K562 (cell line): ENCODE measurements around the gene CCK. TPM values are rescaled to one million over a fixed set of nuclear protein-coding genes. Genes with fewer than 3 reads are reported as not detected.

Experiments
- ATF1 ChIP-seq, 2 experiments: fragments of 450-650 bp in 1 of 2; IDR thresholded peaks; 2 replicates each; pipeline ENCODE4 v1.6.1; 2016; ENCODE audit warnings: missing compliant biosample characterization in 1 of 2, missing genetic modification characterization in 1 of 2
- BACH1 ChIP-seq: fragments of 200-800 bp; sonication (Bioruptor generic); IDR thresholded peaks from 2 replicates; pipeline ENCODE4 v1.6.1; 2016; ENCODE audit warnings: missing genetic modification characterization, missing compliant biosample characterization
- CHD1 ChIP-seq: fragments of 200-600 bp; sonication (generic); IDR thresholded peaks from one replicate; pipeline ENCODE4 v1.6.1; 2012; ENCODE audit warnings: mild to moderate bottlenecking, moderate library complexity, low read length, inconsistent platforms
- FOXP1 ChIP-seq: sonication (generic); formaldehyde crosslinking; IDR thresholded peaks from 2 replicates; pipeline ENCODE4 v1.8.0; 2022; ENCODE audit warnings: mild to moderate bottlenecking, missing genetic modification reagents
- HMG20B ChIP-seq: fragments of 250-450 bp; sonication (Bioruptor Pico); IDR thresholded peaks from 2 replicates; pipeline ENCODE4 v1.5.0; 2021; ENCODE audit warnings: mild to moderate bottlenecking
- KAT8 ChIP-seq: fragments of 450-650 bp; IDR thresholded peaks from 2 replicates; pipeline ENCODE4 v1.6.1; 2016; ENCODE audit warnings: low read depth, mild to moderate bottlenecking
- XRCC5 ChIP-seq: fragments of 200-400 bp; formaldehyde crosslinking; IDR thresholded peaks from 2 replicates; pipeline ENCODE4 v1.6.1; 2017; ENCODE audit warnings: low read depth, mild to moderate bottlenecking, low read length
- YBX1 ChIP-seq: fragments of 450-650 bp; IDR thresholded peaks from 2 replicates; pipeline ENCODE4 v1.7.1; 2016; ENCODE audit warnings: mild to moderate bottlenecking
- ZC3H8 ChIP-seq: fragments of 450-650 bp; IDR thresholded peaks from 2 replicates; pipeline ENCODE4 v1.6.1; 2017
- ZNF3 ChIP-seq: fragments of 250-450 bp; sonication (Bioruptor Pico); IDR thresholded peaks from 2 replicates; pipeline ENCODE4 v1.5.0; 2021; ENCODE audit warnings: mild to moderate bottlenecking, moderate library complexity
- ZSCAN32 ChIP-seq: fragments of 450-650 bp; formaldehyde crosslinking; IDR thresholded peaks from 2 replicates; pipeline ENCODE4 v1.4.0; 2020; ENCODE audit warnings: mild to moderate bottlenecking, moderate library complexity
- polyA plus RNA-seq, 8 experiments: library from polyadenylated mRNA; depleted of rRNA in 4 of 8; stranded (reverse) in 5 of 8; unstranded in 3 of 8; fragments of >200 nt; fragmentation: Nextera tagmentation in 2 of 8; fragmentation: Illumina TruSeq in 1 of 8; extraction: Ambion mirVana in 2 of 8; extraction: Trizol in 1 of 8; gene quantifications; 2 replicates each; pipeline versions ENCODE4 v1.2.1 to v1.2.3, GENCODE V29; 2011 to 2014; ENCODE audit warnings: inconsistent platforms in 1 of 8, missing spikeins in 1 of 8
- total RNA-seq, 7 experiments: library from RNA; depleted of rRNA in 6 of 7; stranded (reverse); fragments of >200 nt in 6 of 7; fragmentation: Illumina TruSeq in 2 of 7; extraction: Trizol in 2 of 7; gene quantifications; 2 replicates each; pipeline versions ENCODE4 v1.2.1 to v1.2.3, GENCODE V29; 2011 to 2021; ENCODE audit warnings: low replicate concordance in 1 of 7
- TF ChIP-seq, protein P1 (sequence below): fragments of 200-600 bp; sonication (generic); IDR thresholded peaks from one replicate; pipeline ENCODE4 v1.6.1; 2012; ENCODE audit warnings: mild to moderate bottlenecking, low read depth, low read length, inconsistent platforms
- TF ChIP-seq, protein P2 (sequence below): sonication (generic); formaldehyde crosslinking; IDR thresholded peaks from 2 replicates; pipeline ENCODE4 v1.8.1; 2023; ENCODE audit warnings: mild to moderate bottlenecking, missing genetic modification reagents, moderate library complexity

The CCK gene
- total and polyA plus RNA-seq, 9 of the 15 experiments (the other 6 are each of a cell fraction or from before 2014, with no cell fraction given), result not detected

DNA sequence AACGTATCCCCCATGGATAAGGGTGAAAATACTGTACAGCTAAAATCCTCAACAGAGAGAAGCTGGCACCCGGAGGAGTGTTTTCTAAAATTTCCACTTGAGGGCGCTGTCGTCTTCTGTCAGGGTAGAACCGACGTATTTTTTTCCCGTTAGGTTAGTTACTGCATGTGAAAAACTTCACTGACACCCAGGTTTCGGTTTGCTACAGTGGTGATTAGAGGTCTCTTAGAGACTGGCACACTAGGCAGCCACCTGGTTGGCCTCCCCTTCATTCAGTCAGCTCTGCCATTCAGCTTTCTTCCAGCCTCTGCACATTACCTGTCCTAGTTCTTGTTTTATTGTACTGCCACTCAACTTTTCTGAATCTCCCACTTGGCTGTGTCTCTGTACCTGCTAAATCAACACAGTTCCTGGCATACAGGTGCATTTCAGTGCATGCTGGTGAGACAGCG is 18.4 kb downstream of the CCK start (continued):
- TF ChIP-seq, protein P1, sequence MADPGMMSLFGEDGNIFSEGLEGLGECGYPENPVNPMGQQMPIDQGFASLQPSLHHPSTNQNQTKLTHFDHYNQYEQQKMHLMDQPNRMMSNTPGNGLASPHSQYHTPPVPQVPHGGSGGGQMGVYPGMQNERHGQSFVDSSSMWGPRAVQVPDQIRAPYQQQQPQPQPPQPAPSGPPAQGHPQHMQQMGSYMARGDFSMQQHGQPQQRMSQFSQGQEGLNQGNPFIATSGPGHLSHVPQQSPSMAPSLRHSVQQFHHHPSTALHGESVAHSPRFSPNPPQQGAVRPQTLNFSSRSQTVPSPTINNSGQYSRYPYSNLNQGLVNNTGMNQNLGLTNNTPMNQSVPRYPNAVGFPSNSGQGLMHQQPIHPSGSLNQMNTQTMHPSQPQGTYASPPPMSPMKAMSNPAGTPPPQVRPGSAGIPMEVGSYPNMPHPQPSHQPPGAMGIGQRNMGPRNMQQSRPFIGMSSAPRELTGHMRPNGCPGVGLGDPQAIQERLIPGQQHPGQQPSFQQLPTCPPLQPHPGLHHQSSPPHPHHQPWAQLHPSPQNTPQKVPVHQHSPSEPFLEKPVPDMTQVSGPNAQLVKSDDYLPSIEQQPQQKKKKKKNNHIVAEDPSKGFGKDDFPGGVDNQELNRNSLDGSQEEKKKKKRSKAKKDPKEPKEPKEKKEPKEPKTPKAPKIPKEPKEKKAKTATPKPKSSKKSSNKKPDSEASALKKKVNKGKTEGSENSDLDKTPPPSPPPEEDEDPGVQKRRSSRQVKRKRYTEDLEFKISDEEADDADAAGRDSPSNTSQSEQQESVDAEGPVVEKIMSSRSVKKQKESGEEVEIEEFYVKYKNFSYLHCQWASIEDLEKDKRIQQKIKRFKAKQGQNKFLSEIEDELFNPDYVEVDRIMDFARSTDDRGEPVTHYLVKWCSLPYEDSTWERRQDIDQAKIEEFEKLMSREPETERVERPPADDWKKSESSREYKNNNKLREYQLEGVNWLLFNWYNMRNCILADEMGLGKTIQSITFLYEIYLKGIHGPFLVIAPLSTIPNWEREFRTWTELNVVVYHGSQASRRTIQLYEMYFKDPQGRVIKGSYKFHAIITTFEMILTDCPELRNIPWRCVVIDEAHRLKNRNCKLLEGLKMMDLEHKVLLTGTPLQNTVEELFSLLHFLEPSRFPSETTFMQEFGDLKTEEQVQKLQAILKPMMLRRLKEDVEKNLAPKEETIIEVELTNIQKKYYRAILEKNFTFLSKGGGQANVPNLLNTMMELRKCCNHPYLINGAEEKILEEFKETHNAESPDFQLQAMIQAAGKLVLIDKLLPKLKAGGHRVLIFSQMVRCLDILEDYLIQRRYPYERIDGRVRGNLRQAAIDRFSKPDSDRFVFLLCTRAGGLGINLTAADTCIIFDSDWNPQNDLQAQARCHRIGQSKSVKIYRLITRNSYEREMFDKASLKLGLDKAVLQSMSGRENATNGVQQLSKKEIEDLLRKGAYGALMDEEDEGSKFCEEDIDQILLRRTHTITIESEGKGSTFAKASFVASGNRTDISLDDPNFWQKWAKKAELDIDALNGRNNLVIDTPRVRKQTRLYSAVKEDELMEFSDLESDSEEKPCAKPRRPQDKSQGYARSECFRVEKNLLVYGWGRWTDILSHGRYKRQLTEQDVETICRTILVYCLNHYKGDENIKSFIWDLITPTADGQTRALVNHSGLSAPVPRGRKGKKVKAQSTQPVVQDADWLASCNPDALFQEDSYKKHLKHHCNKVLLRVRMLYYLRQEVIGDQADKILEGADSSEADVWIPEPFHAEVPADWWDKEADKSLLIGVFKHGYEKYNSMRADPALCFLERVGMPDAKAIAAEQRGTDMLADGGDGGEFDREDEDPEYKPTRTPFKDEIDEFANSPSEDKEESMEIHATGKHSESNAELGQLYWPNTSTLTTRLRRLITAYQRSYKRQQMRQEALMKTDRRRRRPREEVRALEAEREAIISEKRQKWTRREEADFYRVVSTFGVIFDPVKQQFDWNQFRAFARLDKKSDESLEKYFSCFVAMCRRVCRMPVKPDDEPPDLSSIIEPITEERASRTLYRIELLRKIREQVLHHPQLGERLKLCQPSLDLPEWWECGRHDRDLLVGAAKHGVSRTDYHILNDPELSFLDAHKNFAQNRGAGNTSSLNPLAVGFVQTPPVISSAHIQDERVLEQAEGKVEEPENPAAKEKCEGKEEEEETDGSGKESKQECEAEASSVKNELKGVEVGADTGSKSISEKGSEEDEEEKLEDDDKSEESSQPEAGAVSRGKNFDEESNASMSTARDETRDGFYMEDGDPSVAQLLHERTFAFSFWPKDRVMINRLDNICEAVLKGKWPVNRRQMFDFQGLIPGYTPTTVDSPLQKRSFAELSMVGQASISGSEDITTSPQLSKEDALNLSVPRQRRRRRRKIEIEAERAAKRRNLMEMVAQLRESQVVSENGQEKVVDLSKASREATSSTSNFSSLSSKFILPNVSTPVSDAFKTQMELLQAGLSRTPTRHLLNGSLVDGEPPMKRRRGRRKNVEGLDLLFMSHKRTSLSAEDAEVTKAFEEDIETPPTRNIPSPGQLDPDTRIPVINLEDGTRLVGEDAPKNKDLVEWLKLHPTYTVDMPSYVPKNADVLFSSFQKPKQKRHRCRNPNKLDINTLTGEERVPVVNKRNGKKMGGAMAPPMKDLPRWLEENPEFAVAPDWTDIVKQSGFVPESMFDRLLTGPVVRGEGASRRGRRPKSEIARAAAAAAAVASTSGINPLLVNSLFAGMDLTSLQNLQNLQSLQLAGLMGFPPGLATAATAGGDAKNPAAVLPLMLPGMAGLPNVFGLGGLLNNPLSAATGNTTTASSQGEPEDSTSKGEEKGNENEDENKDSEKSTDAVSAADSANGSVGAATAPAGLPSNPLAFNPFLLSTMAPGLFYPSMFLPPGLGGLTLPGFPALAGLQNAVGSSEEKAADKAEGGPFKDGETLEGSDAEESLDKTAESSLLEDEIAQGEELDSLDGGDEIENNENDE, result no peak
- TF ChIP-seq ZC3H8, result no peak
- TF ChIP-seq, protein P2, sequence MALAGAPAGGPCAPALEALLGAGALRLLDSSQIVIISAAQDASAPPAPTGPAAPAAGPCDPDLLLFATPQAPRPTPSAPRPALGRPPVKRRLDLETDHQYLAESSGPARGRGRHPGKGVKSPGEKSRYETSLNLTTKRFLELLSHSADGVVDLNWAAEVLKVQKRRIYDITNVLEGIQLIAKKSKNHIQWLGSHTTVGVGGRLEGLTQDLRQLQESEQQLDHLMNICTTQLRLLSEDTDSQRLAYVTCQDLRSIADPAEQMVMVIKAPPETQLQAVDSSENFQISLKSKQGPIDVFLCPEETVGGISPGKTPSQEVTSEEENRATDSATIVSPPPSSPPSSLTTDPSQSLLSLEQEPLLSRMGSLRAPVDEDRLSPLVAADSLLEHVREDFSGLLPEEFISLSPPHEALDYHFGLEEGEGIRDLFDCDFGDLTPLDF (CRISPR knock-in tag), result no peak
- no peak; the same call in 1 of the 2 replicates for TF ChIP-seq XRCC5
- TF ChIP-seq BACH1 (tag), result no peak
- no peak for TF ChIP-seq CHD1
- TF ChIP-seq FOXP1 (CRISPR knock-in tag), result no peak
- no peak for TF ChIP-seq KAT8
- TF ChIP-seq YBX1, result no peak
- TF ChIP-seq HMG20B, result no peak
- TF ChIP-seq ZSCAN32 (CRISPR knock-in tag), result no peak
- TF ChIP-seq ATF1 (CRISPR knock-in tag; IDR thresholded peaks at IDR 0.05), result no peak
- TF ChIP-seq ATF1 (tag; IDR thresholded peaks at IDR 0.05), result peak; percentile 19; the same call in 1 of the 2 replicates
- TF ChIP-seq ZNF3 (CRISPR knock-in tag), result no peak
